Nephron progenitor cell (in vitro differentiated cells): Measurements from ENCODE around the gene LBHD2.

ENCODE experiments used
- DNase-seq: peaks from one replicate; pipeline ENCODE4 v3.0.0; 2021
- H3K27ac Mint-ChIP-seq: 2 replicates; pipeline ENCODE4 v1.8.0; 2021; ENCODE audit warnings: mild to moderate bottlenecking, moderate library complexity, mixed read lengths
- H3K27me3 Mint-ChIP-seq: 2 replicates; pipeline ENCODE4 v1.8.0; 2021; ENCODE audit warnings: mild to moderate bottlenecking, low read depth, mixed read lengths; ENCODE audit not compliant: poor library complexity
- H3K36me3 Mint-ChIP-seq: 2 replicates; pipeline ENCODE4 v1.8.0; 2021; ENCODE audit warnings: low read depth, mixed read lengths
- H3K4me1 Mint-ChIP-seq: 2 replicates; pipeline ENCODE4 v1.8.0; 2021; ENCODE audit warnings: mixed read lengths
- H3K4me3 Mint-ChIP-seq: 2 replicates; pipeline ENCODE4 v1.8.0; 2021; ENCODE audit warnings: mild to moderate bottlenecking, moderate library complexity, mixed read lengths
- H3K9me3 Mint-ChIP-seq: 2 replicates; pipeline ENCODE4 v1.8.0; 2021; ENCODE audit warnings: mild to moderate bottlenecking, moderate library complexity, mixed read lengths
- CTCF ChIP-seq: fragments of 200-600 bp; sonication (generic); IDR thresholded peaks from 2 replicates; pipeline ENCODE4 v1.5.0; 2021; ENCODE audit warnings: antibody characterized with exemption

LBHD2 gene

DNA sequence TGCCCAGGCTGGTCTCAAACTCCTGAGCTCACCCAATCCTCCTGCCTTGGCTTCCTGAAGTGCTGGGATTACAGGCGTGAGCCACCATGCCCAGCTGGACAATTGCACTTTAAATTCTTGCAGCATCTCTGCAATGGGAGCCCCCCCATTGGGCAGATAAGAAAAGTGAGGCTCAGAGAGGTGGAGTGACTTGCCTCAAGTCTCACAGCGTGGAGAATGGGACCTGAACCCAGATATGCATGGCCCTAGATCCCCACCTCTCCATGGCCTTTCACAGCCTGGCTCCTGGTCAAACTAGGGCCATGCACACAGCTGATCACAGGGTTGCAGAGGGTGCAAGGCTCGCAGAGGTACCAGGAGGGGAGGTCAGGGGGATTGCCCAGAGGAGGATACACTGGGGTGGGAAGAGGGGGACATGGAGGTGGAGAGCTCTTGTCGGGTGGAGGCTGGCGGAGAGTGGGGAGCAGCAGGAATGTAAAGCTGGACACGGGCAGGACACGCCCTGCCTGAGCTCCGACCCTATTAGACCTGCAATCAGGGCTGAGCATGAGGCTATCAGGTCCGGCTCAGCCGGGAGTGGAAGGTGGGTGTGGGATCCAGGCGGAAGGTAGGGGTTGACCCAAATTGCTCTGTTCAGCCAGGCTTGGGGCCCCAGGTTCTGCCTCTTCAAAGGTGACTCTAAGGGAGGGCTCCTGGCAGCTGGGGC, 17.4 kb downstream of the LBHD2 start:
- DNase-seq = peak; percentile 1
- Mint-ChIP-seq H3K36me3 (no peaks in the 10 kb centered on the region), H3K27me3 (peaks cover 30% of the 10 kb centered on the region), H3K9me3 (no peaks in the 10 kb centered on the region), H3K4me3 (no peak overlapping the region), H3K4me1 (peaks cover 55% of the 10 kb centered on the region), H3K27ac (peak overlapping the region; percentile 29)
- no peak for TF ChIP-seq CTCF

DNA sequence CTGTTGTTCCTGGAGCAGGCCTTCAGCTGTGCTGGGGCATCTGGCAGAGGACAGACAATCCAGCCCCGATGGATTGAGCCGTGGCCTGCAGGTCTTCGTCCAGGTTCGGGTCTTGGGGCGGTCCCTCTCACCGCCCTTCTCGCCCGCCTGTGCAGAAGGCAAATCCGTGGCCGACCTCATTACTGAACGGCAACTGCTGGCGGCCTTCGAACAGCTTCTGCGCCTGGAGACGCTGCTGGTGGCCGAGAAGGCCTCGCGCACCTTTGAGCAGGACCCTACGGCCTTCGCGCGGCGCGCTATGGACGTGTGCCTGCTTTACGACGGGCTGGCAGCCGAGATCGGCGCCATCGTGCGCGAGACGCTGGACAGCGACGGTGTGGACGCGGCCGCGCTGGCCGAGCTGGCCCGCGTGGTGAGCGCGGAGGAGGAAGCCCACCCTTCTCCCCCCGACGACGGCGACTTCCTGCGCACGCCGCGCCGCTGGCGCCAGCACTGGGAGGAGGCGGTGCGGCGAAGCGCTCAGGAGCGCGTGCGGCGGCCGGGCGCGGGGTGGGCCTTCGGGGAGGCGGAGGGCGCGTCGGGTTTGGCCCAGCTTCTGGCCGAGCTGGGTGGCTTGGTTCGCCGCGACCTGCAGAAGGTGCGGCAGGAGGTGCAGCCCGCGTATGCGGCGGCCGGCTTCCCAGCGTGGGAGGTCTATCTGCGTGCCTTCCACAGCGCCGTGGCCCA, 18.1 kb downstream of the LBHD2 start:
- Mint-ChIP-seq H3K36me3 (no peaks in the 10 kb centered on the region), H3K4me1 (peaks cover 48% of the 10 kb centered on the region), H3K27me3 (peaks cover 30% of the 10 kb centered on the region), H3K9me3 (no peaks in the 10 kb centered on the region), H3K27ac (no peak overlapping the region), H3K4me3 (no peak overlapping the region)
- DNase-seq = no peak
- no peak for TF ChIP-seq CTCF

DNA sequence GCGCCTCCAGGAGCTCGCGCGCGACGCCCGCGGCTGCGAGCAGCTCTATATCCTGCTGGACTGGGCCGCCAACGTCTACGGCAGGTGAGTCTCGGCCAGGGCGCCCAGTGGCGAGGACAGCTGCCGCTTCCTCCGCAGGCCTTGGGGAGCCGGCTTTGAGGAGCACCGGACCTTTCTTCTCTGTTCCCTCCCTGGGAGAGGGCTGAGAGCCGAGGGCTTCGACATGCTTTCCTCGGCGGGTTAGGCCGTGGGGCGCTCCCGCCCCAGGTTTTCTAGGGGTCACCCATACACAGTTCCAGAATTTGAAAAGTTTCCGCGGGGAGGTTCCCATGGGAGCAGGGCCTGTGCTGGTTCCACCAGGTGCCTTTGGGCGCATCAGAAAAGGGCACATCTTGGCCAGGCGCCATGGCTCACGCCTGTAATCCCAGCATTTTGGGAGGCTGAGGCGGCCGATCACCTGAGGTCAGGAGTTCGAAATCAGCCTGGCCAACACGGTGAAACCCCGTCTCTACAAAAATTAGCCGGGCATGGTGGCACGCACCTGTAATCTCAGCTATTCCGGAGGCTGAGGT, 18.8 kb downstream of the LBHD2 start:
- Mint-ChIP-seq H3K9me3 (no peaks in the 10 kb centered on the region), H3K36me3 (no peaks in the 10 kb centered on the region), H3K4me1 (peaks cover 42% of the 10 kb centered on the region), H3K4me3 (no peak overlapping the region), H3K27me3 (peaks cover 30% of the 10 kb centered on the region), H3K27ac (no peak overlapping the region)
- DNase-seq = no peak
- TF ChIP-seq CTCF = no peak

DNA sequence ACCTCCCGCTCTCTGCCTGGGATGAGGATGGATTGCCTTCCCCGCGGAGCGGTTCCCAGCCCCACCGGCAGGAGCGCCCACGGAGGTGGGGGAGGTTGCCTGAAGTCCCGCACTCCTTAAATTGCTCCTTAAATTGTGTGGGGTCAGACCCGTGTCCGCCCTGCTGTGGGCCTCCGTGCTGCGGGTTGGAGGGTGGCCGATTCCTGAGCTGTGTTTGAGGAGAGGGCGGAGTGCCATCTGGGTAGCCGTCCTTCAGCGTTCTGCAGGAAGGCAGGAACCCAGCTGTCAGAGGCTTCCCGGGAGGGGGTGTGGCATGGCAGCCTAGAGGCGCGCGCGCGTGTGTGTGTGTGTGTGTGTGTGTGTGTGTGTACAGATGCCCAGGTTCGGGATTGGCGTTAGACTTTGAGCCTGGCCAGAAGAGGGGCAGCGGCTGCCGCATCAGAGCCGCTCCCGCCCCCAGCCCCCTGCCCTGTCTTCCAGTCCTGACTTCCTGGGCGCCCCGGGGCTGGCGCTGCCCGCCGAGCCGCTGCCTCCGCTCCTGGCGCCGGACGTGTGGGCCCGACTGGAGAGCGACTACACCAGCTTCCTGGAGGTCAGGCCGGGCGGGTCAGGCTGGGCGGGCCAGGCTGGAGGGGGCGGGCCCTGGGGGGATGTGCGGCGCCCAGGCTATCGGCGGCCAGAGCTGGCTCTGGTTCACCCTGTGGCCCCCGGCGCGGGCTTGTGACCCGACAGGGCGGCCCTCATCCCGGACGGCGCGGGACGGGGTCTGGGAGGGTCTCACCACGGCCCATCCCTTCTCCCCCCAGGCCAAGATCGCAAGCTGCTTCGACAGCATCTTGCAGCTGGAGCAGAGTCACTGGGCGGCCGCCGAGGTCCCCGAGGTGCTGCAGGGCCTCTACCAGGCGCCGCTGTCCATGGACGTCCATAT, 19.7 kb downstream of the LBHD2 start:
- Mint-ChIP-seq H3K36me3 (no peaks in the 10 kb centered on the region), H3K27ac (no peak overlapping the region), H3K9me3 (no peaks in the 10 kb centered on the region), H3K4me1 (peaks cover 45% of the 10 kb centered on the region), H3K27me3 (peaks cover 30% of the 10 kb centered on the region), H3K4me3 (peak overlapping the region; percentile 54)
- no peak for DNase-seq
- TF ChIP-seq CTCF = no peak

DNA sequence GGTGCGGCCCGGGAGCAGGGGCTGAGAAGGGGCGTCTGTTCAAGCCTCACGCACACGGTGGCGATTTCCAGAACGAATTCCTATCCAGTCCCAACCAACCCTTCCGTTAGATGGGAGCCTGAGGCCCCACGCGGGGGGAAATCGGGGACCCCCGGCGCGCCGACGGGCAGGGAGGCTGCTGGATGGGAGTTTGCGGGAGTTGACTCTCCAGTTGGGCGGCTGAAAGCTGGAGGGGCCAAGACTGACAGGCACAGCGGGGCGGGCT, 20.3 kb downstream of the LBHD2 start:
- Mint-ChIP-seq H3K27ac (no peak overlapping the region), H3K27me3 (peaks cover 30% of the 10 kb centered on the region), H3K36me3 (no peaks in the 10 kb centered on the region), H3K4me3 (no peak overlapping the region), H3K9me3 (no peaks in the 10 kb centered on the region), H3K4me1 (peaks cover 45% of the 10 kb centered on the region)
- no peak for DNase-seq
- TF ChIP-seq CTCF = no peak
